Heart right ventricle (tissue), 16 donors: Measurements from ENCODE around the gene CDC16. TPM values are rescaled to one million over a fixed set of nuclear protein-coding genes. Genes with fewer than 3 reads are reported as not detected.

Source experiments
- ATAC-seq, 8 donors: fragments of 200-7000 bp; cut with Tn5 transposase; one replicate each; pipeline ENCODE4 v1.9.1; 2020; ENCODE audit warnings: mild to moderate bottlenecking in 8 of 8, moderate library complexity in 8 of 8, moderate number of reproducible peaks in 1 of 8
- DNase-seq, 2 donors: peaks; one replicate each; pipeline ENCODE4 v3.0.0-alpha.2; 2020
- H3K27ac ChIP-seq, 10 donors: fragments of 200-600 bp; sonication (generic) in 2 of 10; one replicate each; pipeline versions ENCODE4 v1.5.0 to v1.8.0; 2020 to 2022; ENCODE audit warnings: mild to moderate bottlenecking in 3 of 10
- H3K27me3 ChIP-seq, 7 donors: fragments of 200-600 bp; one replicate each; pipeline ENCODE4 v1.8.0; 2021 to 2022; ENCODE audit warnings: mild to moderate bottlenecking in 2 of 7
- H3K36me3 ChIP-seq, 9 donors: fragments of 200-600 bp; sonication (generic) in 1 of 9; one replicate each; pipeline versions ENCODE4 v1.5.0 to v1.8.0; 2020 to 2022; ENCODE audit warnings: mild to moderate bottlenecking in 2 of 9
- H3K4me1 ChIP-seq, 9 donors: fragments of 200-600 bp; sonication (generic) in 1 of 9; one replicate each; pipeline versions ENCODE4 v1.5.0 to v1.8.0; 2020 to 2022; ENCODE audit warnings: mild to moderate bottlenecking in 4 of 9
- H3K4me3 ChIP-seq, 10 donors: fragments of 200-600 bp; sonication (generic) in 2 of 10; one replicate each; pipeline versions ENCODE4 v1.5.0 to v1.8.0; 2020 to 2022; ENCODE audit warnings: mild to moderate bottlenecking in 7 of 10, moderate library complexity in 2 of 10
- H3K9me3 ChIP-seq, 11 donors: fragments of 200-600 bp in 10 of 11; sonication (generic) in 2 of 11; one replicate each; pipeline versions ENCODE4 v1.5.0 to v1.8.0; 2013 to 2022; ENCODE audit warnings: mild to moderate bottlenecking in 2 of 11, control low read depth in 1 of 11, moderate library complexity in 1 of 11
- CTCF ChIP-seq, 9 donors: fragments of 200-600 bp; sonication (generic) in 2 of 9; IDR thresholded peaks; one replicate each; pipeline versions ENCODE4 v1.5.0 to v1.8.0; 2021 to 2022; ENCODE audit warnings: antibody characterized with exemption in 9 of 9, mild to moderate bottlenecking in 5 of 9, moderate library complexity in 1 of 9
- WGBS, 2 donors: extraction: QIAGEN DNeasy Blood & Tissue Kit; methylation state at CpG; one replicate each; pipeline ENCODE4 v1.1.7; 2013; ENCODE audit warnings: inconsistent platforms in 1 of 2; 5-methylcytosine and 5-hydroxymethylcytosine counted together
- intact Hi-C, 10 donors: fragments of 100-400 bp; cut with DNase I; formaldehyde crosslinking; loops; one replicate each; pipeline versions ENCODE4 v1.11.1 to v1.14.2; 2022
- polyA plus RNA-seq, 2 donors: library from polyadenylated mRNA; stranded (reverse); fragments of 200-250 nt; gene quantifications; one replicate each; pipeline ENCODE4 v1.2.3, GENCODE V29; 2013
- total RNA-seq, 10 donors: library from RNA; stranded (reverse); fragmentation: NEBNext Ultra II Directional in 3 of 10; extraction: Animal tissue kit (Norgen Biotek cat#: 25700) in 3 of 10; gene quantifications; one replicate each; pipeline versions ENCODE4 v1.2.1 to v1.2.4, GENCODE V29; 2021 to 2023
- donor health status: Arrhythmogenic right ventricular cardiomyopathy.
- donor health status: ischemic (EF 13 %, LVEDD 7.1; RV severe dilation, severe dysfunction).
- donor health status: healthy with polysubstance abuse.
- donor health status: DM: no; HTN: yes; CAD: no.
- donor health status: DM: no; HTN: no; CAD: no.
- donor health status: ischemic (EF 25% LVEDD 6.9; RV normal size, moderate dysfunction).
- donor health status: ischemic (EF 25% LVEDD 5.7; RV mildly dilated, moderate dysfunction).
- donor health status: healthy.
- donor health status: DM: yes; HTN: yes; CAD: no.
- donor health status: Ischemic cardiomyopathy.
- donor health status: ischemic (EF 35%, LVEDD 5.7; RV mildly dilated, moderate dysfunction).
- donor health status: nonischemic (EF 11% LVEDD 7.7; RV severe dilation, severe dysfunction).
- donor health status: DM: yes; HTN: yes; CAD: no.
- donor health status: PGD.
- donor health status: ischemic (EF 29% LVEDD 5.4; RV normal size, mild dysfunction).
- donor health status: nonischemic (EF 23%, LVEDD 6.1; RV moderate dilation, normal function).

The CDC16 gene
- total and polyA plus RNA-seq, 12 donors, result 27.8 to 76.6 (median 30.4) TPM

- H3K9me3 ChIP-seq, result no peaks in the 10 kb centered on the region
- DNase-seq, result no peak
- no peak overlapping the region for H3K4me3 ChIP-seq
- H3K4me1 ChIP-seq, result peaks cover 0 to 23% (median 15%) of the 10 kb centered on the region in 9 donors
- TF ChIP-seq CTCF (IDR thresholded peaks at IDR 0.05), result no peak
- no peak for ATAC-seq
- H3K36me3 ChIP-seq, result peaks cover 0 to 67% (median 22%) of the 10 kb centered on the region in 9 donors
- no peaks in the 10 kb centered on the region for H3K27me3 ChIP-seq
- WGBS, 2 donors, result 78 to 79% methylated on average over 4 of the region's 4 CpGs
- intact Hi-C loops, result no loop called here
- no peak overlapping the region for H3K27ac ChIP-seq
Measured at GRCh38 chr13:114285166-114285808, 50.6 kb downstream of the CDC16 start.

DNA sequence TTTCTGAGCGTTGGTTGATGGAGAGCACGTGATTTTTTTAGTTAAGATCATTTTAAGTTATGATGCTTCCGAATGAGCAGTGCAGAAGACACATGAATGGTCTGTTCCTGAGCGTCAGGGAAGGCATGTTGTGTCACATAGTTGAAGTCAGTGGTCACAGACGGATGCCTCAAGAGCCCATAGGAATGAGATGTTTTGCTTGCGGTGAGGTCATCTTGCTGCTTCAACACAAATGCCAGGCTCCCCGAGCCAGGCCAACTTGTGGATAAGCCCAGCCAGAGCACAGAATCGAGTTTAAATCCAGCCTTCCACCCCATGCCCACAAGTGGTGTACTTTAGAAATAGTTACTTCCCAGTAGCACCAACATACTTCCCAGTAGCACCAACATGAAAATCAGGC, 52.1 kb downstream of the CDC16 start:
- DNase-seq (no peak), ATAC-seq (no peak)
- Histone ChIP-seq H3K27ac (no peak overlapping the region), H3K27me3 (no peaks in the 10 kb centered on the region), H3K36me3 (peaks cover 0 to 80% (median 22%) of the 10 kb centered on the region in 9 donors), H3K9me3 (no peaks in the 10 kb centered on the region), H3K4me1 (peaks cover 0 to 16% (median 13%) of the 10 kb centered on the region in 9 donors), H3K4me3 (no peak overlapping the region)
- TF ChIP-seq CTCF (IDR thresholded peaks at IDR 0.05), result no peak
- intact Hi-C loops, result no loop called here
- 80 to 89% methylated on average over 8 of the region's 8 CpGs for WGBS, 2 donors

- Histone ChIP-seq H3K9me3 (no peaks in the 10 kb centered on the region), H3K4me1 (peaks cover 0 to 7% (median 4%) of the 10 kb centered on the region in 9 donors), H3K27me3 (no peaks in the 10 kb centered on the region), H3K27ac (no peak overlapping the region), H3K36me3 (peaks cover 0 to 94% (median 22%) of the 10 kb centered on the region in 9 donors), H3K4me3 (no peak overlapping the region)
- TF ChIP-seq CTCF (IDR thresholded peaks at IDR 0.05), result no peak
- no peak for ATAC-seq
- no peak for DNase-seq
- intact Hi-C loops, result no loop called here
- 88 to 92% methylated on average over 8 of the region's 8 CpGs for WGBS, 2 donors
Measured at GRCh38 chr13:114288157-114288591, 53.5 kb downstream of the CDC16 start.

GRCh38 chr13:114296448-114296847, 61.8 kb downstream of the CDC16 start:
- H3K27me3 ChIP-seq, result no peaks in the 10 kb centered on the region
- H3K9me3 ChIP-seq, result no peaks in the 10 kb centered on the region
- no peak for TF ChIP-seq CTCF (IDR thresholded peaks at IDR 0.05)
- intact Hi-C loops, result no loop called here
- no peak overlapping the region for H3K4me3 ChIP-seq
- 90% methylated on average over 10 of the region's 10 CpGs for WGBS, 2 donors
- no peak for DNase-seq
- H3K36me3 ChIP-seq, result peaks cover 0 to 92% (median 17%) of the 10 kb centered on the region in 9 donors
- ATAC-seq, result no peak
- no peak overlapping the region for H3K27ac ChIP-seq
- H3K4me1 ChIP-seq, result no peaks in the 10 kb centered on the region
